ENCODE measurements around the gene CCDC9B.

CCDC9B gene

GRCh38 chr15:40331637-40332036 lies 9.1 kb downstream of the CCDC9B start:
- in situ Hi-C loops (cut with MboI; ENCODE audit: low sequenced_read_pairs), result no loop called here

- in situ Hi-C loops (cut with MboI; ENCODE audit: low sequenced_read_pairs), result no loop called here
Measured at GRCh38 chr15:40331026-40331425, 9.7 kb downstream of the CCDC9B start.

GRCh38 chr15:40330368-40330836 lies 10.3 kb downstream of the CCDC9B start:
- in situ Hi-C loops (cut with MboI; ENCODE audit: low sequenced_read_pairs), result no loop called here

GRCh38 chr15:40329804-40330203 lies 10.9 kb downstream of the CCDC9B start:
- in situ Hi-C loops (cut with MboI; ENCODE audit: low sequenced_read_pairs), result no loop called here

- in situ Hi-C loops (cut with MboI; ENCODE audit: low sequenced_read_pairs), result no loop called here
Measured at GRCh38 chr15:40328751-40329150, 12.0 kb downstream of the CCDC9B start.

GRCh38 chr15:40328176-40328575 lies 12.6 kb downstream of the CCDC9B start:
- in situ Hi-C loops (cut with MboI; ENCODE audit: low sequenced_read_pairs), result no loop called here

GRCh38 chr15:40327457-40327856 lies 13.3 kb downstream of the CCDC9B start:
- in situ Hi-C loops (cut with MboI; ENCODE audit: low sequenced_read_pairs), result no loop called here

- in situ Hi-C loops (cut with MboI; ENCODE audit: low sequenced_read_pairs), result no loop called here
Measured at GRCh38 chr15:40325700-40326099, 15.0 kb downstream of the CCDC9B start.

- in situ Hi-C loops (cut with MboI; ENCODE audit: low sequenced_read_pairs), result no loop called here
Measured at GRCh38 chr15:40325188-40325587, 15.6 kb downstream of the CCDC9B start.

- in situ Hi-C loops (cut with MboI; ENCODE audit: low sequenced_read_pairs), result no loop called here
Measured at GRCh38 chr15:40323953-40324937, 16.5 kb downstream of the CCDC9B start.

GRCh38 chr15:40323239-40323952 lies 17.3 kb downstream of the CCDC9B start, which contains the start of gene INAFM2:
TSS of gene INAFM2 (plus strand) at chr15:40323692. CDS start at chr15:40324056, 364 bp downstream.
- in situ Hi-C loops (cut with MboI; ENCODE audit: low sequenced_read_pairs), result no loop called here

- in situ Hi-C loops (cut with MboI; ENCODE audit: low sequenced_read_pairs), result no loop called here
Measured at GRCh38 chr15:40322531-40323238, 18.1 kb downstream of the CCDC9B start.

GRCh38 chr15:40320931-40321371 lies 19.8 kb downstream of the CCDC9B start:
- in situ Hi-C loops (cut with MboI; ENCODE audit: low sequenced_read_pairs), result no loop called here

GRCh38 chr15:40320409-40320808 lies 20.3 kb downstream of the CCDC9B start:
- in situ Hi-C loops (cut with MboI; ENCODE audit: low sequenced_read_pairs), result no loop called here

- in situ Hi-C loops (cut with MboI; ENCODE audit: low sequenced_read_pairs), result no loop called here
Measured at GRCh38 chr15:40317580-40317979, 23.2 kb downstream of the CCDC9B start.

- in situ Hi-C loops (cut with MboI; ENCODE audit: low sequenced_read_pairs), result no loop called here
Measured at GRCh38 chr15:40316931-40317330, 23.8 kb downstream of the CCDC9B start.

GRCh38 chr15:40314723-40315276 lies 25.9 kb downstream of the CCDC9B start:
- in situ Hi-C loops (cut with MboI; ENCODE audit: low sequenced_read_pairs), result no loop called here

- in situ Hi-C loops (cut with MboI; ENCODE audit: low sequenced_read_pairs), result no loop called here
Measured at GRCh38 chr15:40313531-40314398, 27.0 kb downstream of the CCDC9B start.

- in situ Hi-C loops (cut with MboI; ENCODE audit: low sequenced_read_pairs), result no loop called here
Measured at GRCh38 chr15:40312370-40313158, 28.2 kb downstream of the CCDC9B start.

All from HL-60/S4 (cell line).